Activated CD4-positive, alpha-beta memory T cell treated with anti-CD3 and anti-CD28 coated beads for 36 hours (primary cell): ENCODE measurements around the gene ELFN2. TPM values are rescaled to one million over a fixed set of nuclear protein-coding genes. Genes with fewer than 3 reads are reported as not detected.

Experiments used
- CTCF ChIA-PET: fragments of 350-600 bp; sonication (Branson Sonifier 250); formaldehyde crosslinking; loops from one replicate; lab custom pipeline; 2021; ENCODE audit warnings: antibody characterized with exemption, inconsistent platforms; lab: Charles Lee
- POLR2A ChIA-PET: fragments of 350-600 bp; sonication (Branson Sonifier 250); formaldehyde crosslinking; loops from one replicate; lab custom pipeline; 2021; ENCODE audit warnings: antibody characterized with exemption; lab: Charles Lee
- DNase-seq: peaks from one replicate; pipeline ENCODE4 v3.0.0-alpha.2; 2020
- H3K27ac Mint-ChIP-seq: one replicate; pipeline ENCODE4 v1.8.0; 2021; ENCODE audit warnings: mixed read lengths
- H3K27me3 Mint-ChIP-seq: one replicate; pipeline ENCODE4 v1.8.0; 2021; ENCODE audit warnings: mixed read lengths
- H3K36me3 Mint-ChIP-seq: one replicate; pipeline ENCODE4 v1.8.0; 2021; ENCODE audit warnings: mixed read lengths
- H3K4me1 Mint-ChIP-seq: one replicate; pipeline ENCODE4 v1.8.0; 2021; ENCODE audit warnings: low read depth, mixed read lengths
- H3K4me3 Mint-ChIP-seq: one replicate; pipeline ENCODE4 v1.8.0; 2021; ENCODE audit warnings: mild to moderate bottlenecking, mixed read lengths
- H3K9me3 Mint-ChIP-seq: one replicate; pipeline ENCODE4 v1.8.0; 2021; ENCODE audit warnings: mixed read lengths
- intact Hi-C: fragments of 100-400 bp; cut with micrococcal nuclease; formaldehyde crosslinking; loops from one replicate; pipeline ENCODE4 v1.15.1; 2023
- total RNA-seq, 2 experiments: library from RNA; stranded (reverse); gene quantifications; one replicate each; pipeline ENCODE4 v1.2.3, GENCODE V29; 2021

The ELFN2 gene
- total RNA-seq, 2 experiments from 2014 or later = 0.39 to 0.57 TPM

- peaks cover 11% of the 10 kb centered on the region for H3K27me3 Mint-ChIP-seq
- H3K4me1 Mint-ChIP-seq = peaks cover 10% of the 10 kb centered on the region
- ChIA-PET CTCF (no interaction called here), POLR2A (no interaction called here)
- no peaks in the 10 kb centered on the region for H3K36me3 Mint-ChIP-seq
- no peak for DNase-seq
- H3K4me3 Mint-ChIP-seq = no peak overlapping the region
- H3K27ac Mint-ChIP-seq = no peak overlapping the region
- no peaks in the 10 kb centered on the region for H3K9me3 Mint-ChIP-seq
- intact Hi-C loops = no loop called here
Measured at GRCh38 chr22:37319469-37319868, 107.8 kb downstream of the ELFN2 start.

DNA sequence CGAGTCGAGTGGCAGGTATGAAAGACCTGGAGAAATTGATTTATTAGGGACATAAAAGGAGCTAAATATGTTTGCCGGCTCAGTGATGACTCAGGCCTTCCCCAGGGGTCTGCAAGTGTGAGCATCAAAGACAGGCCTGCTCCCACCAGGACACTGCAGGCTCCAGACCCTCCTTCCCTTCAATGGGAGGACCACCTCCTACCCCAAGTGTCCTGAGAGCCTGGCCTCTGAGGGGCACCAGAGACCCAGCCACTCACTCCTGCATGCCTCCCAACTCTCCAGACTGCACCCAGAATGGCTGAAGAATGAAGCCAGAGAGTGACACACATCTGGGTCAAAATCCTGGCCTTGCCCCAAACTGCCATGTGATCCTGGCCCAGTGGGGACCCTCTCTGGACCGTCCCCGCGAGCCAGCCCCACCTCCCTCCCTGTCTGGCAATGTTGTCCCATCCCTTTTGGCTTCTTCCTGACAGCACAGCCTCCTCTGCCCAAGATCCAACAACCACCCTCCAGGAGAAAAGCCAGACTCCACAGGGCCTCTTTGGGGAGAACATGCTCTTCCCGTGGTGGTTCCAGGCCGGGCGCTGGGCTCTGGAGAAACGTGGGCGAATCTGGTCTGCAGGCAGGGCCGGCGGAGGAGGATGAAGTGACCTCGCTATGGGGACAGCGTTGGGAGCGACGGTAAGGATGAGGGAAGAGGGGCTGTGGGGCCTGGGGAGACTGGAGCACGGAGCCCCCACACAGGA is 108.7 kb downstream of the ELFN2 start:
- H3K36me3 Mint-ChIP-seq = peaks cover 4% of the 10 kb centered on the region
- peaks cover 2% of the 10 kb centered on the region for H3K27me3 Mint-ChIP-seq
- DNase-seq = no peak
- H3K4me1 Mint-ChIP-seq = peaks cover 18% of the 10 kb centered on the region
- no peak overlapping the region for H3K27ac Mint-ChIP-seq
- ChIA-PET CTCF (interaction anchor here (0.9 to 4.8 kb wide), 10 partner anchors 13 to 211 kb away, joined by 3 to 102 read pairs (median 4); partner anchors contain the start of gene ELFN2), POLR2A (no interaction called here)
- no peaks in the 10 kb centered on the region for H3K9me3 Mint-ChIP-seq
- intact Hi-C loops = no loop called here
- no peak overlapping the region for H3K4me3 Mint-ChIP-seq

Other genes starting within 250 kb of the ELFN2 start
- 10 to 100 TPM; 11.1 to 13.0 TPM for gene C1QTNF6, start 239.2 kb downstream of the ELFN2 start, total RNA-seq
- 1 to 10 TPM; 8.5 to 9.3 TPM for gene SSTR3, start 215.0 kb downstream of the ELFN2 start, total RNA-seq
- 100 to 1,000 TPM; 714 to 727 TPM for gene RAC2, start 183.2 kb downstream of the ELFN2 start, total RNA-seq
- gene CYTH4, start 145.0 kb downstream of the ELFN2 start, total RNA-seq = 10 to 100 TPM; 58.7 to 60.5 TPM
- 100 to 1,000 TPM; 101 to 106 TPM for gene MFNG, start 58.9 kb upstream of the ELFN2 start, total RNA-seq
- gene CARD10, start 91.9 kb upstream of the ELFN2 start, total RNA-seq = under 1 TPM in 1 of 2 experiments, not detected in 1; 0.12 TPM
- 1 to 10 TPM; 1.4 to 1.9 TPM for gene CDC42EP1, start 133.0 kb upstream of the ELFN2 start, total RNA-seq
- not detected for gene LGALS2, start 152.6 kb upstream of the ELFN2 start, total RNA-seq
- 10 to 100 TPM; 59.0 to 61.1 TPM for gene GGA1, start 181.4 kb upstream of the ELFN2 start, total RNA-seq
- gene SH3BP1, start 212.2 kb upstream of the ELFN2 start, total RNA-seq = 100 to 1,000 TPM in 1 of 2 experiments, 10 to 100 TPM in 1; 97.6 to 102 TPM
- 10 to 100 TPM; 21.9 to 22.9 TPM for gene PDXP, start 231.2 kb upstream of the ELFN2 start, total RNA-seq
- gene LGALS1, start 248.2 kb upstream of the ELFN2 start, total RNA-seq = 100 to 1,000 TPM; 816 to 833 TPM